ENCODE measurements around the gene FRK.
"Not testable (repeated sequence)": the region's sequence is repeated elsewhere in the genome, so short reads cannot be mapped to it uniquely, and the experiment has no call there.

Gene FRK

DNA sequence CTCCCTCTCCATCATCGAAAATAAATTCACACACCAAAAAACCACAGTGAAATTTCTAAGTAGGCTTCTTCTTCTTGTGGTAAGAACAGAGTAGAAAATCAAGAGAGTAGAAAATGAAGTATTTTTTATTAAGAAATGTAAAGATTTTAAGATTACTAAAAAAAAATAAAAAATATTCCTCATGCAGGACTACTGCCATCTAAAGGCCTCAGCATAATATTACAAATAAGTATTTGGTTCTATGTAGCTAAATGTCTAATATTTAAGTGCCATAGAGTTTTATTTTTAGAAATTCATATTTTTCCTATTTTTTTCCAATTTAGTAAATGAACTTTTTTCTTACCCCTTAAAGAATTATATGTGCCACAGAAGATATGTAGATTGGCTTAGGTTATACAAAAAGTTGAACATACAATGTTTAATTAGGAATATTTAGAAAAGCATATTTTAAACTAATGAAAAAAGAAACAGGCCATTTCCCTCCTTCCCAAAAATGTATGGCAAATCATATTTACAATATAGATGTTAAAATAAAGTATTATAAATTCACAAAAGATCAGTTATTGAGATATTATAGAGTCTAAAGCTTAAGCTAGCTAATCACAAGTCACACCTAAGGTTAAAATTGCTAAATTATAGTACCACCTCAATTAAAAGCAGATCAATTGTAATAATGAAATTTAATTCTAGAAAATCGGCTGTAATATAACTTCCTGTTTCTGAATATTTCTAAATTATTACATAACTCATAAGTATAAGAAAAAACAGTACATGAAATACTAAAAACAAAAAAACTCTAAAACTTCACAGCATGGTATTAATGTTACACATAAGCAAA is 36.5 kb upstream of the FRK start:
- Histone ChIP-seq H3K27me3 (ENCODE audit: control insufficient read depth, insufficient read depth, low read length, poor library complexity, severe bottlenecking) (peaks cover 4% of the 10 kb centered on the region), H3K4me1 (ENCODE audit: control insufficient read depth, insufficient read depth, low read length) (peaks cover 8% of the 10 kb centered on the region)
- WGBS, 2 experiments = 0% methylated on average over 1 of the region's 2 CpGs; no CpG with 5 or more reads in 1 of the 2 experiments

DNA sequence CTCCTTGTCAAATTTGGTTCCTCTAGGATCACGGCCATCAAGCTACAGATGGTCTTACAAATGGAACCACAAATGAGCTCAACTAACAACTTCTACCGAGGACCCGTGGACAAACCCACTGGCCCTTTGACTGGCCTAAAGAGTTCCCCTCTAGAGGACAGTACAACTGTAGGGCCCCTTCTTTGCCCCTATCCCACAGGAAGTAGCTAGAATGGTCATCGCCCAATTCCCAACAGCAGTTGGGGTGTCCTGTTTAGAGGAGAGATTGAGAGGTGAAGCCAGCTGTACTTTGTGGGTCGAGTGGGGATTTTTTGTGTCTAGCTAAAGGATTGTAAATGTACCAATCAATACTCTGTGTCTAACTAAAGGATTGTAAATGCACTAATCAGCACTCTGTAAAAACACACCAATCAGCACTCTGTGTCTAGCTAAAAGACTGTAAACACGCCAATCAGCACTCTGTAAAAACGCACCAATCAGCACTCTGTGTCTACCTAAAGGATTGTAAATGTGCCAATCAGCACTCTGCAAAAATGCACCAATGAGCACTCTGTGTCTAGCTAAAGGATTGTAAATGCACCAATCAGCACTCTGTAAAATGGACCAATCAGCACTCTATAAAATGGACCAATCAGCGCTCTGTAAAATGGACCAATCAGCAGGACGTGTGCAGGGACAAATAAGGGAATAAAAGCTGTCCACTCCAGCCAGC is 35.5 kb upstream of the FRK start:
- H3K4me3 ChIP-seq (ENCODE audit: insufficient read depth, low read depth, low read length); H3K27me3 ChIP-seq (ENCODE audit: control insufficient read depth, insufficient read depth, low read length, poor library complexity, severe bottlenecking); H3K4me1 ChIP-seq (ENCODE audit: control insufficient read depth, insufficient read depth, low read length); H3K9me3 ChIP-seq (ENCODE audit: control insufficient read depth, low read length); H3K36me3 ChIP-seq (ENCODE audit: control insufficient read depth, insufficient read depth, low read length); H3K27ac ChIP-seq (ENCODE audit: insufficient read depth, low read depth, low read length, poor library complexity, severe bottlenecking): not testable (repeated sequence)
- 91 to 94% methylated on average over 8 to 9 of the region's 9 CpGs for WGBS, 2 experiments

More for the DNA sequence above, 36.5 kb upstream of the FRK start:
- Histone ChIP-seq H3K9me3 (ENCODE audit: control insufficient read depth, low read length) (no peaks in the 10 kb centered on the region), H3K36me3 (ENCODE audit: control insufficient read depth, insufficient read depth, low read length) (no peaks in the 10 kb centered on the region), H3K4me3 (ENCODE audit: insufficient read depth, low read depth, low read length) (no peak overlapping the region), H3K27ac (ENCODE audit: insufficient read depth, low read depth, low read length, poor library complexity, severe bottlenecking) (no peak overlapping the region)

DNA sequence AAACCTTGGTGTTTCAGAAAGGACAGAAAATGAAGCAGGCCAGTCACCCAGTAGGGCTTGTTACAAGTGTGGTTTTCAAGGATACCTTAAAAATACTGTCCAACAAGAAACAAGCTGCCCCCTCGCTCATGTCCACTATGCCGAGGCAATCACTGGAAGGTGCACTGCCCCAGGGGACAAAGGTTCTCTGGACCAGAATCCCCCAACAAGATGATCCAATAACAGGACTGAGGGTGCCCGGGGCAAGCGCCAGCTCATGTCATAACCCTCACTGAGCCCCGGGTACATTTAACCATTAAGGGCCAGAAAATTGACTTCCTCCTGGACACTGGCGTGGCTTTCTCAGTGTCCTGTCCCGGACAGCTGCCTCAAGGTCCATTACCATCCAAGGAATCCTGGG is 33.4 kb upstream of the FRK start:
- no peaks in the 10 kb centered on the region for H3K36me3 ChIP-seq (ENCODE audit: control insufficient read depth, insufficient read depth, low read length)
- no peaks in the 10 kb centered on the region for H3K9me3 ChIP-seq (ENCODE audit: control insufficient read depth, low read length)
- 95% methylated on average over 7 of the region's 7 CpGs for WGBS, 2 experiments
- H3K4me3 ChIP-seq (ENCODE audit: insufficient read depth, low read depth, low read length) = no peak overlapping the region
- no peak overlapping the region for H3K27ac ChIP-seq (ENCODE audit: insufficient read depth, low read depth, low read length, poor library complexity, severe bottlenecking)
- H3K27me3 ChIP-seq (ENCODE audit: control insufficient read depth, insufficient read depth, low read length, poor library complexity, severe bottlenecking) = no peaks in the 10 kb centered on the region
- H3K4me1 ChIP-seq (ENCODE audit: control insufficient read depth, insufficient read depth, low read length) = no peaks in the 10 kb centered on the region

DNA sequence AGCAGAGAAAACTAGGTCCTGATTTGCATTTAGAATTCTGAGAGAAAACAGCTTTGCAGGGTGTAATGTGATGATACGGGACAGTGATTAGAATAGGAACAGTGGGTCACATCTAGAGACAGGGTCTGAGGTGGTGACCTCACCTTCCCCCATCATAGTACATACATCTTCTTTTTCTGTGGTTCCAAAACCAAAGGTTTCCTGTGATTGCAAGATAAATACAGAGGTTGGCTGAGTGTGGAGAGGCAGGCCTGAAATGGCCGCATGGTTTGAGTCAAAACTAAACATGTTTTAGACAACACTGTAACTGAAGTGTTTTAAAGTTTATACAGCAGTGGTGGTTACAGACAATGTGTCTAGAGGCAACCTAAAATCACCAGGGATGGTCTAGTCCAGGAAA is 29.6 kb upstream of the FRK start:
- Histone ChIP-seq H3K4me1 (ENCODE audit: control insufficient read depth, insufficient read depth, low read length) (no peaks in the 10 kb centered on the region), H3K27me3 (ENCODE audit: control insufficient read depth, insufficient read depth, low read length, poor library complexity, severe bottlenecking) (no peaks in the 10 kb centered on the region), H3K4me3 (ENCODE audit: insufficient read depth, low read depth, low read length) (no peak overlapping the region), H3K9me3 (ENCODE audit: control insufficient read depth, low read length) (no peaks in the 10 kb centered on the region), H3K36me3 (ENCODE audit: control insufficient read depth, insufficient read depth, low read length) (no peaks in the 10 kb centered on the region), H3K27ac (ENCODE audit: insufficient read depth, low read depth, low read length, poor library complexity, severe bottlenecking) (no peak overlapping the region)
- 97 to 98% methylated on average over 2 of the region's 2 CpGs for WGBS, 2 experiments

DNA sequence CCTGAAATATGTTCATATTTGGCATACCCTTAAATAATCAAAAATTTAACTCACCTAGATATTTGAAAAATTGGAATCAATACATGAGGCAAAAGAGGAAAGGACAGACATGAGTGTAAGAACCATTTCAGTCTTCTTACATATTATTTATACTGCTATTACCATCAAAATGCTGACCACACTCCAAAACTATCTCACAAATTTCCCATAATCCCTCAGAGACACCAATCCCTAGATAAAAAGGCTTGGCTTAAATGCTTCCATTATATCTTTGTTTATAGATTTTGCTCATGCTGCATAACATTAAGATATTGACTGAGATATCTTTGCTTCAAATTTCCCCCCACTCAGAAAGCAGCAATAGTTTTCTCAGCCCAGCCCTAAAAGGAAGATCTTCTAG is 28.3 kb upstream of the FRK start:
- Histone ChIP-seq H3K9me3 (ENCODE audit: control insufficient read depth, low read length) (no peaks in the 10 kb centered on the region), H3K27me3 (ENCODE audit: control insufficient read depth, insufficient read depth, low read length, poor library complexity, severe bottlenecking) (no peaks in the 10 kb centered on the region), H3K27ac (ENCODE audit: insufficient read depth, low read depth, low read length, poor library complexity, severe bottlenecking) (no peak overlapping the region), H3K4me3 (ENCODE audit: insufficient read depth, low read depth, low read length) (no peak overlapping the region), H3K36me3 (ENCODE audit: control insufficient read depth, insufficient read depth, low read length) (no peaks in the 10 kb centered on the region), H3K4me1 (ENCODE audit: control insufficient read depth, insufficient read depth, low read length) (no peaks in the 10 kb centered on the region)

DNA sequence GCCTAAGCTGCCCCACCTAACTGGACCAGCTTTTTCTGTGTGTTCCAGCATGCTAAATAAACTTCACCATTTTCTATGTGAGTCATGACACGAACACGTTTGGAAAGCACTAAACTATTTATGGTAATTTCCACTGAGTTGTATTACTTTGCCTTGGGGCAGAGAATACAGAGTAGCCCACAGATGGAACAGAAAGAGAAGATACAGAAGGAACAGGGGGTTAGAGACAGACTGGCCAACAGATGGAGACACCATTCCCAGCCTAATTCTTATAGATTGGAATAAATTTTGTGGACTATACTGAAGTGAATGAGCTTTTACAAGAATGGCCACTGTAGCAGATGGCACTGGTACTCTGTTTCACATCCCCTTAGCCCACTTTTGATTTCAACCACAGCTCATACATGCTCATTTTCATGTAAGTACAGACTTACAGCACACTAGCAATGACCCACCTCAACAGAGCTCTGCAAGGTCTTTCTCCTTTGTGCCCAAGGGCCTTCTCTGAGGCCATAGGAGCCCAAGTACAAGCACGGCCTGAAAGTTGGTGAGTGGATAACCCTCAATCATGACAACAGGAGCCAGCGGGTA is 26.8 kb upstream of the FRK start:
- WGBS, 2 experiments = 88 to 89% methylated on average over 4 of the region's 4 CpGs
- no peaks in the 10 kb centered on the region for H3K27me3 ChIP-seq (ENCODE audit: control insufficient read depth, insufficient read depth, low read length, poor library complexity, severe bottlenecking)
- H3K9me3 ChIP-seq (ENCODE audit: control insufficient read depth, low read length) = no peaks in the 10 kb centered on the region
- no peaks in the 10 kb centered on the region for H3K4me1 ChIP-seq (ENCODE audit: control insufficient read depth, insufficient read depth, low read length)
- H3K4me3 ChIP-seq (ENCODE audit: insufficient read depth, low read depth, low read length) = no peak overlapping the region
- no peak overlapping the region for H3K27ac ChIP-seq (ENCODE audit: insufficient read depth, low read depth, low read length, poor library complexity, severe bottlenecking)
- no peaks in the 10 kb centered on the region for H3K36me3 ChIP-seq (ENCODE audit: control insufficient read depth, insufficient read depth, low read length)

DNA sequence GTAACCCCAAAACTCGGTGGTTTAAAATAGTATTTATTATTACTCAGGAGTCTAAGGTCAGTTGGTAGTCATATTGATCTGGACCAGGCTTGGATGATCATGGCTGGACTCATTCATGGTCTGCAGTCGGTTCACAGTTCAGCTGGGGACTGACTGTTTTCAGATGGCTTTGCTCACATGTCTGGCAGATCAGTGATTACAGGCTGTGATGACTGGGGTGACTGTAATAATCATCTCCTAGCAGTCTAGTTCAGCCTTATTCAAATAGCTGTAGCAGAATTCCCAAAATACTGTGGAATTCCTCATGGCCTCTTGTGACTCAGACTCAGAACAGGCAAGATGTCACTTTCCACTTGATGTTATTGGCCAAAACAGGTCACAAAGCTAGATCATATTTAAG is 23.6 kb upstream of the FRK start:
- Histone ChIP-seq H3K9me3 (ENCODE audit: control insufficient read depth, low read length) (no peaks in the 10 kb centered on the region), H3K27me3 (ENCODE audit: control insufficient read depth, insufficient read depth, low read length, poor library complexity, severe bottlenecking) (no peaks in the 10 kb centered on the region), H3K4me3 (ENCODE audit: insufficient read depth, low read depth, low read length) (no peak overlapping the region), H3K36me3 (ENCODE audit: control insufficient read depth, insufficient read depth, low read length) (no peaks in the 10 kb centered on the region), H3K4me1 (ENCODE audit: control insufficient read depth, insufficient read depth, low read length) (no peaks in the 10 kb centered on the region), H3K27ac (ENCODE audit: insufficient read depth, low read depth, low read length, poor library complexity, severe bottlenecking) (no peak overlapping the region)
- 89 to 95% methylated on average over 2 of the region's 2 CpGs for WGBS, 2 experiments

DNA sequence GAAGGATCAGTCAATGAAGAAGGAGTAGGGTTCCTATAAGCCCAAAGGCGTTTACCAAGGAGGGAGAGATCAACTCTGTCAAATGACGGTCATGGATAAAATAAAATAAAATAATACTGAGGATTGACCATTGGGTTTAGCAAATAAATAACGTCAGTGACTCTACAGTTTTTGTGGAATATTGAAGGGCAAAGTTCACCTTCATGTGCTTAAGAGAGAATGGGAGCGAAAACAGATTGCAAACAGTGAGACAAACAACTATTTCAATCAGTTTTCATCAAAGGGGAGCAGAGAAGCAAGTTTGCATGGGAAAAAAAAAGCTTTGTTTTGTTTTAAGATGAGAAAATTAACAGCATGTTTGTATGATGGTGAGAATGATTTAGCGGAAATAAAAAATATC is 22.4 kb upstream of the FRK start:
- no peaks in the 10 kb centered on the region for H3K27me3 ChIP-seq (ENCODE audit: control insufficient read depth, insufficient read depth, low read length, poor library complexity, severe bottlenecking)
- no peak overlapping the region for H3K4me3 ChIP-seq (ENCODE audit: insufficient read depth, low read depth, low read length)
- H3K27ac ChIP-seq (ENCODE audit: insufficient read depth, low read depth, low read length, poor library complexity, severe bottlenecking) = no peak overlapping the region
- WGBS, 2 experiments = 90 to 98% methylated on average over 5 of the region's 5 CpGs
- no peaks in the 10 kb centered on the region for H3K4me1 ChIP-seq (ENCODE audit: control insufficient read depth, insufficient read depth, low read length)
- no peaks in the 10 kb centered on the region for H3K36me3 ChIP-seq (ENCODE audit: control insufficient read depth, insufficient read depth, low read length)
- no peaks in the 10 kb centered on the region for H3K9me3 ChIP-seq (ENCODE audit: control insufficient read depth, low read length)

DNA sequence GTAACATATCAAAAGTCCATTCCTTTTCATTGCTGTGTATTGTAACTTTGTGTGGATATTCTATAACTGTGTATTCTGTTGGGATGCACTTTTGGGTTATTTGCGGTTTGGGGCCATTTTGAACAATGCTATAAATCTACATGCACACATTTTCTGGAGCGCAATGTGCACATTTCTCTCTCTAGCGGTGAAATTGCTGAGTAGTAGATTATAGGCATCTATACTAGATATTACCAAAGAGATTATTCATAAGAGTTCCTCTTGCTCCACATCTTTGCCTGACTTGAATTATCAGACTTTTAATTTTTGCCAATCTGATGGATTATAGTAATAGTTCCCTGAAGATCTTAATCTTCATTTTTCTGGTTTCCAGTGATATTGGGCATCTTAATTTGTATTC is 18.3 kb upstream of the FRK start:
- no peaks in the 10 kb centered on the region for H3K27me3 ChIP-seq (ENCODE audit: control insufficient read depth, insufficient read depth, low read length, poor library complexity, severe bottlenecking)
- H3K9me3 ChIP-seq (ENCODE audit: control insufficient read depth, low read length) = no peaks in the 10 kb centered on the region
- H3K4me3 ChIP-seq (ENCODE audit: insufficient read depth, low read depth, low read length) = no peak overlapping the region
- no peaks in the 10 kb centered on the region for H3K36me3 ChIP-seq (ENCODE audit: control insufficient read depth, insufficient read depth, low read length)
- no peak overlapping the region for H3K27ac ChIP-seq (ENCODE audit: insufficient read depth, low read depth, low read length, poor library complexity, severe bottlenecking)
- 100% methylated on average over 3 of the region's 3 CpGs; no CpG with 5 or more reads in 1 of the 2 experiments for WGBS, 2 experiments
- no peaks in the 10 kb centered on the region for H3K4me1 ChIP-seq (ENCODE audit: control insufficient read depth, insufficient read depth, low read length)

DNA sequence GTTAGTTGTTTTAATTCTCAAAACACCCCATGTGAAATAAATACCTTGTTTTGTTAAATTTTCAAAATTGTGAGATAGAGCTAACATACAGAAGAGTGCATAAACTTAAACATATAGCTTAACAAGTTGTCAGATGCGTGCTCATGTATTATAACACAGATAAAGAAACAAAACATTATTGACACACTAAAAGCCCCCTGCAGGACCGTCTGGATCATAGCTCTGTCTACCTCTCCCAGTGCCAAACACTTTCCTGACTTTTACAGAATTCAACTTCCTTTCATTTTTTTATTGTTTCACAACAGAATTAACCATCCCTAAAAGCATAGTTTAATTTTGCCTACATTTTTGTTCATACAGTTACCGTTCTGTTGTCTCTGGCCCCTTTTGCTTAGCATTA is 17.8 kb upstream of the FRK start:
- Histone ChIP-seq H3K27ac (ENCODE audit: insufficient read depth, low read depth, low read length, poor library complexity, severe bottlenecking) (no peak overlapping the region), H3K9me3 (ENCODE audit: control insufficient read depth, low read length) (no peaks in the 10 kb centered on the region), H3K4me1 (ENCODE audit: control insufficient read depth, insufficient read depth, low read length) (no peaks in the 10 kb centered on the region), H3K4me3 (ENCODE audit: insufficient read depth, low read depth, low read length) (no peak overlapping the region), H3K27me3 (ENCODE audit: control insufficient read depth, insufficient read depth, low read length, poor library complexity, severe bottlenecking) (no peaks in the 10 kb centered on the region), H3K36me3 (ENCODE audit: control insufficient read depth, insufficient read depth, low read length) (no peaks in the 10 kb centered on the region)
- 83 to 89% methylated on average over 3 of the region's 3 CpGs for WGBS, 2 experiments

Measured in ectodermal cell (in vitro differentiated cells).